Dermis blood vessel endothelial cell (primary cell): Measurements from ENCODE around the gene CEP170B. TPM values are rescaled to one million over a fixed set of nuclear protein-coding genes. Genes with fewer than 3 reads are reported as not detected.
A peak's percentile ranks its signal among the peaks of the same experiment; 100 is the strongest.

Source experiments
- DNase-seq: peaks from one replicate; pipeline ENCODE4 v3.0.0; 2010
- total RNA-seq: library from RNA; depleted of rRNA; stranded (reverse); fragments of >200 nt; gene quantifications from 2 replicates; pipeline ENCODE4 v1.2.3, GENCODE V29; 2014

The CEP170B gene
- total RNA-seq, 1 donor from 2014 or later, result 9.0 TPM

DNA sequence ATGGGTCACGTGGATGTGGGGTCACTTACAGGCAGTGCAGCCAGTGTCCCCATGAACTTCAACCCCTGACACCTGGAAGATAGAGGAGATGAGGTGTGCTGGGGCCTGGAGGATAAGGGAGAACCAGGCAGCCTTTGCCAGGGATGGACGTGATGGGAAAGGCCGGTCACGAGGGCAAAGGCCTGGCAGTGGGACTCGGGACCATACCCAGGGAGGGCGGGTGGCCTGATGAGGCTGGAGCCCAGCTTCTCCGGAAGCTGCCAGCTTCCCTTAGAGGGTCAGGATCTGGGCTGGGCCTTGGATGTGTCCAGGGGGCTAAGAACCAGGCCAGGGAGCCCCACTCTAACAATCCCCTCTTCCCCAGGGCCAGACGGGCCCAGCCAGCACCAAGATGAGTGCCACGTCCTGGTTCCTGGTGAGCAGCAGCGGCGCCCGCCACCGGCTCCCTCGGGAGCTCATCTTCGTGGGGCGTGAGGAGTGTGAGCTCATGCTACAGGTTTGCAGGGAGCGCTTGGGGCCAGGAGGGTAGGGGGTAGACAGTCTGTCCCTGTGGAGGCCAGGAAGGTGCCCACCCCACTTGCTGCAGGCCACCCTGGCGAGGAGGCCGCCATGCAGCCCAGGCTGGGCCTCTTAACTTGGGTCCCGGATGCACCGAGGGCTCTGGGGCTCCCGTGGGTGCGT is 3.1 kb downstream of the CEP170B start:
- no peak for DNase-seq

DNA sequence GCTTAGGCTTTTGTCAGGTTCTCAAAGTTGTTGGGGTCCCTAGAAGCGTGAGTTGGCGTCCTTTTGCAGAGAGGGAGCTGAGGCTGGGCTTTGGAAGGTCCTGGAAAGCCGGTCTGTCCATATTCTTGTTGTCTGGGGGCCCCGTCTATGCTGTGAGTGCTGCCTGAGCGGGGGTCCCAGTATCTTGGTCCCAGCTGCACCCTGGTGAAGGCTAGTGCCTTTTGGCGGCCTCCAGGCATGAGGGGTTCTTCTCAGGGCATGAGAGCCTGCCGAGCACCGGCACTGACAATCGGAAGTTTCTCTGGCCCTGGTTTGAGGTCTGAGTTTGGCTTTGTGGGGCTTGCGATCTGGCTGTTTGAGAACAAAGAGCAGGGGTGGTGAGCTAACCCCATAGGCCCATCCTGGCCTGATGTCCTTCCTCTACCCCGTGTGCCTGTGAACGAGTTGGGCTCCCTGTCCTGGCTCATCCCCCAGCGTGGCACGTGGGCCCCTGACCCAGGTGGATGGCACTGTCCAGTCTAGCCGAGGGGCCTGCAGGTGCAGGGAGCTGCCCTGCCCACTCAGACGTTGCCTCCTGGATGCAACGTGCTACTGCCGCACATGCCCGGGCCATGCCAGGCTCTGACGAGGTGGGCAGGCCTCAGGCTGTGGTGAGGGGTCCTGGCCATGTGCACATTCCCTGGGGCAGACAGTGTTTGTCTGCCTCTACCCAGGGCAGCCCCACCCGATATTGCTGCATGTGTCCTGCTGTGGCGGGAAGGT is 3.9 kb downstream of the CEP170B start:
- no peak for DNase-seq

DNA sequence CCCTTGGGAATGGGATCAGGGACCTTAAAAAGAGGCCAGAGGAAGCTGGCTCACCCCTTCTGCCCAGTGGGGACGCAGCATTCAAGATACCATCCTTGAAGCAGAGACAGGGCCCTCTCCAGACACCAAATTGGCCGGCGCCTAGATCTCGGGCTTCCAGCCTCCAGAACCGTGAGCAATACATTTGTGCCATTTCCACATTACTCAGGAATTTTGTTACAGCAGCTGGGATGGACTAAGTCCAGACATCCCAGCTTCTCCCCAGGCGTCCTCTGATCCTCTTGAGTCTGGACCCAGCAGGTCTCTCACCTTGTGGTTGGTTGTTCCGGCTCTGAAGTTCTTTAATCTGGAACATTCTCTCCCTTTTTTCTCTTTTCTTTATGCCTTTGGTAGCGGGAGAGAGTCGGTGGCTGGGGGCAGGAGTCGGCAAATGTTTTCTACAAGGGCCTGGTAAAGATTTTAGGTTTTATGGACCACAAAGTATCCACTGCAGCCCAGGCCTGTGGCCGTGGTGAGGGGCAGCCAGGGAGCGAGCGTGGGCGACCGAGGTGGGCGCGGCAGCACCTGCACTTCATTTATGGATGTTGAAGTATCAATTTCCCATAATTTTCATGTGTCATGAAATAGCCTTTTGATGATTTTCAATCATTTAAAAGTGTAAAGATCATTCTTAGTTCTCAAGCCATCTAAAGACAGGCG is 4.8 kb downstream of the CEP170B start:
- no peak for DNase-seq

DNA sequence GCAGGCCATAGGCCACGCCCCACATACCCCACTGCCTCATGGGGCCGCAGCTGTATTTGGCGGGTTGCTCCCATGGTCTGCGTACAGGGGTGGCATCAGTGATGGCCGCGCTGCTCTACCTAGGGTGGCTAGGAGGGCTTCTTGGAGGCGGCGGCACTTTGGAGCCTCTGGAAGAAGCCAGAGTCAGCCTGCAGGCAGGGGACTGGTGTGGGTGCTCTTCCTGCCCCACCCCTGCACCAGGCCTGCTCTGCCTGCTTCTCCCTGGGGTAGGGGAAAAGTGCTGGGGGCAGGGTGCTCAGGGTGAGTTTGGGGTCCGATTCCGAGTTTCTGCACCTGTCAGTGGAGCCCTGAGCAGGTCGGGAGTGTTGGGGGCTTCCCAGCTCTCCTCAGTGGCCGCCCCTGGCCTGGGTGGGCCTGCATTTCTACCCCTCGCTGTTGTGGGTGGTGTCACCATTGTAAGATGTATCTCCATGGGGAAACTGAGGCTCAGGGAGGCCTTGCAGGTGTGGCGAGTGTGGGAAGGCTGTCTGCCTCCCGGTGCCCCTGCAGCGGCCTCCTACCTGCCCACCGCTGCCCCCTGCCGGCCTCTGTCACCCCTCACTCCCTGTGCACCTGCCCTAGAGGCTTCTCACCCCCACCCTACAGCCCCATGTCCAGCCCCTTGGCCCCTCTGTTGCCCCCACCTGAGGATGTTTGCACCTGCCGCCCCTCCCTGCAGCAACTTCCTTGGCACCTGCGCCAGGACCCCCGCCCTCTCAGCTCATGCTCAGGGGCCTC is 5.5 kb downstream of the CEP170B start:
- DNase-seq, result peak; percentile 53

DNA sequence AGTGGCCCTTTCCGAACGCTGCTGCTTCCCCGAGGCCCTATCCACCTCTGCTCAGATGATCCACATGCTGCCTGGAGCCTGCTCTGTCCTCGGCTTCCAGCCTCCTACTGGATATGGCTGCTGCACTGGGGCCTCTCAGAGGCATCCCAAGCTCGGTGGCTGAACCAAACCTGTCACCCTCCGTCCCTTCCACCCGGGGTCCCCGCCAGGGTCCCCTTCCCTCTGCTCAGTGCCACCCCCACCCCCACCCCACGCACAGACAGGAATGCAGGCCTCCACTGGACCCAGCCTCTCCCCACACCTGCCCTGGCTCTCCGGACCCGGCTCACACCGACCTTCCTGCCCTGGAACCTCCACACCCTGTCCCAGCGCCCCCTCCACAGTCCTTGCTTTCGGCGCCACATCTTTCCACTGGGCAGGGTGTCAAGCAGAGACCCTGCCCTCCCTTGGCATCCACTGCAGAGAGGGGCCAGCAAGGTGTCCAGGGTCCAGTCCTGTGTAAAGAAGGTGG is 6.1 kb downstream of the CEP170B start:
- no peak for DNase-seq

DNA sequence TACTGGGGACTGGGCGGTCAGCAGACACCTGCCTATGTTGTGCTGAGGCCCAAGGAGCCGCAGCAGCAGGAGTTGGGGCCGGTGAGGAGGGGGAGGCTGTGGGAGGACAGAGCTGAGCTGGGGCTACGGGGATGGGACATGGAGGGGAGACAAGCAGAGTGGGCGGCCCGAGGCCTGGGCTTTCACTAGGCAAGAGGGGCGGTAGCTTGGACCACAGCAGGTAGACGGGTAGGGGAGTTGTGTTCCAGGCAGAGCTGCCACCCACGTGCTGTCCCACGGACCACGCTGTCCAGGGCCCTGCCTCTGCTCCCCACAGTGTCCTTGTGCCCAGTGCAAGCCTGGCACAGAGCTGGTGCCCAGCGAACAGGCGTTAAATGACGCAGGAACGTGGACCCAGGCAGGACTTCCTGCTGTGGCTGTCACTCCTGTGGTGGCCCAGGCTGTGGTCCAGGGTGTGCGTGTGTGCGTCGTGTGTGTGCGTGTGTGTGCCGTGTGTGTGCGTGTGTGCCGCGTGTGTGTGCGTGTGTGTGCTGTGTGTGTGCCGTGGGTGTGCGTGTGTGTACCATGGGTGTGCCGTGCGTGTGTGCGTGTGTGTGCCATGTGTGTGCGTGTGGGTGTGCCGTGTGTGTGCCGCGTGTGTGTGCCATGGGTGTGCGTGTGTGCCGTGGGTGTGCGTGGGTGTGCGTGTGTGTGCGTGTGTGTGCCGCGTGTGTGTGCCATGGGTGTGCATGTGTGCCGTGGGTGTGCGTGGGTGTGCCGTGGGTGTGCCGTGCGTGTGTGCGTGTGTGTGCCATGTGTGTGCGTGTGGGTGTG is 6.8 kb downstream of the CEP170B start:
- DNase-seq, result no peak

DNA sequence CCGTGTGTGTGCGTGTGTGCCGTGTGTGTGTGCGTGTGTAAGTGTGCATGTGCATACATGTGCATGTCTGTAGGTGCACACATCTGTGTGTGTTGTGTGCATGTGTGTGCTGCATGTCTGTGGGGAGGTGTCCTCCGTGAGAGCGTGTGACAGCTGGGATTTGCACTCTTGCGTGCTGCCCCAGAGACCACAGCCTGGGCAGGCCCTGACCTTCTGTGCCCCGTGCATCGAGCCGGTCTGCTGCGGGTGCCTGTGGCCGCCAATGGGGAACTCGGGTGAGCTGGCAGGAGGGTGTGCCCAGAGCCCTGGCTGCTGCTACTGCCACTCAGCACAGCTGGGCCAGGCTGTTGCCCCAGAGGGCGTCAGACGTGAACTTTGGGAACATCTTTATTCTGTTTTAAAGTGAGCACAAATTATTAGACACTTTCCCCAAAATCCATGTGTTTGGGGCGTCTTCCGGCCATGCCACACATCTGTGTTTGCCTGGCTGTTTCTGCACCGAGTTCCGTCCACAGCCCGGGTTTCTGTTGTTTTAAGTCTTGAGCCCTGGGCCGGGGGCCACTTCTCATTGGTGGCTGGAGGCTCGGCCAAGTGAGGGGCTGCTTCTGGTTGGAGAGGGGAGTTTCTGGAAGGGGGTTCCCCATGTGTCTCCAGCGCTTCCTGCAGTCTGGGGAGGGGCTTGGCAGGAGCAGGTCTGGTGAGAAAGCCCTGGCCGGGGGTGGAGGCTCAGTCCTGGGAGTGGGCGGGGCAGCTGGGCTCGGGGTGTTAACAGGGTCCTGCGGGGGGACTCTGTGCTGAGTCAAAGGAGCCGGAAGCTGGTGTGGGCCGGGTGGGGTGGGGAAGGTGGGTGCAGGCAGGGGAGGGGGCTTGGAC is 7.6 kb downstream of the CEP170B start:
- no peak for DNase-seq

DNA sequence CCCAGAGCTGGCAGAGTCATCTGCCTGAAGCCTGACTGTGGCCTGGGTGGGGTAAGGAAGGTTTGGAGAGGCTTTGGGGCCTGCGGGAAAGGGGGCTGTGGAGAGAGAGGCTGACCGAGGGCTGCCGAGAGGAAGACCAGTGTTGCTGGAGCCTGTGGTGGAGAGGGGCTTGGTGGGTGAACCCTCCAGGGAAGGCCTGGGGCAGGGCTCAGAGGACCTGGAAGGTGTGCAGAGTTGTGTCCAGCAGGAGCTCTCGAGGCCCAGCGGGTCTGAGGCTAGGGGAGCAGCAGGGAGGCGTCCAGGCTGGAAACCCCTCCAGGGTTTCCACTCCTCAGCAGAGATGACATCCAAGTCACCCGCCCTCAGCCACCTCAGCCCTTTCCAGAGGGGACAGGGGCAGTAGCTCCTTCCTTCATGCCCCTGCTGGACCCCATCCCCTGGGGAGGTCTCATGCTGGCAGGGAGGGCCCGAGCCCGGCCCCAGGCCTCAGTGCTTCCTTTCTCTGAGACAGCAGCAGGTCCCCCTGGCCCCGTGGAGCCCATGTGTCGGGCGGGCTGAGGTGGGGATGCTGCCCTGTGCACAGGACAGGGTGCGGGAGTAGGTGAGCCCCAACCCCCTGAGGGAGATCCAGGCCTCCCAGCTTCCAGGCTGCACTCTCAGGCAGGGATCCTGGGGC is 8.4 kb downstream of the CEP170B start:
- DNase-seq, result no peak

DNA sequence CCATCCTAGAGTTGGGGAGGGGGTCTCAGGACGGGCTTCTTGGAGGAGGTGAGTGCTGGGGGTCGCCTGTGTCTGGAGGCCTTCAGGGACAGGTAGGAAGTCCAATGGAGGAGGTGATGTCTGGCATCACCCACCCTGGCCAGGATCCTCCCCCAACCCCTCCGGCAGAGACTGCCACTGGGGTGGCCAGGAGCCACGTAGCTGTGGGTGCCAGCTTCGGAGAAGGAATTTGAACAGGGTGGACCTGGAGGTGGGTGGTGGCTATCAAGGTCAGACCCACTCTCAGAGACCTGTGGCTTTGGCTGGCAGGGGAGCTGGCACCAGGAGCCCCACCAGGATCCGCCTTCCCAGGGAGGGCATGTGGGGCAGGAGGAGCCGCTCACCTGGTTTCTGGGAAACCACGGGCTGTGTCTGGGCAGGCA is 9.1 kb downstream of the CEP170B start:
- no peak for DNase-seq

DNA sequence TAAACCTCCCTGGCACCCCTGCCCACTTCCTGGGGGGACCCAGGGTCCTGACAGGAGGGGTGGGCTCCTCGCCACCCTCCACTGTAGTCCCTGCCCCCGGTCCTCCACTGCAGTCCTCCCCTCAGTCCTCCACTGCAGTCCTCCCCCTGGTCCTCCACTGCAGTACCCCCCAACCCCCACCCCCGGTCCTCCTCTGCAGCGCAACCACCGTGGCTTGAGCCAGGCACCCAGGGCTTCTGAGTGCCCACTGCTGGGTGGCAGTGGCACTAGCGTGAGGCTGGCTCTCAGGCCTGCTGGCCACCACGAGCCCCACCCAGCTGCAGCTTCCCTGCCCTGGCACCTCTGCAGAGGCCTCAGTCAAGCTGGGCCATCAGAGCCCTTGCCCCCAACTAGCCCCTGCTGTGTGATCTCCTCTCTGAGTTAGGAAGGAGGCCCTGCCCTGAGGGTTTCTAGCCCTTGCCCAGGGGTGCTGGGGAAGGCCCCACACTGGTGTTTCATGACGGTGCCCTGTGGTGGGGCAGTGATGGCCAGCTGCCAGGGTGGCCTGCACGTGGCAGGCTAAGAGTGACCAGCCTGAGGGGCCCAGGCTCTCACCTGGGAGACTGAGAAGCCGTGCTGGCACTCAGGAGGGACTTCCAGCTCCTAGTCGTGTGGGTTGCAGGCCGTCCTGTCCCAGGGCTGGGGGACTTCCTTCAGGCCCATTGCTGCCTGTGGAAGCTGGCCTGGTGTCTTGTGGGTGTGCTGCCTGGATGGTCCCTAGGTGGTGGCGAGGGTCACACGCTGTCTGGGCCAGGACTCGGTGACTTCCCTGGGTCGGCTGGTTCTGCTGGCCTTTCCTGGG is 9.7 kb downstream of the CEP170B start:
- no peak for DNase-seq

DNA sequence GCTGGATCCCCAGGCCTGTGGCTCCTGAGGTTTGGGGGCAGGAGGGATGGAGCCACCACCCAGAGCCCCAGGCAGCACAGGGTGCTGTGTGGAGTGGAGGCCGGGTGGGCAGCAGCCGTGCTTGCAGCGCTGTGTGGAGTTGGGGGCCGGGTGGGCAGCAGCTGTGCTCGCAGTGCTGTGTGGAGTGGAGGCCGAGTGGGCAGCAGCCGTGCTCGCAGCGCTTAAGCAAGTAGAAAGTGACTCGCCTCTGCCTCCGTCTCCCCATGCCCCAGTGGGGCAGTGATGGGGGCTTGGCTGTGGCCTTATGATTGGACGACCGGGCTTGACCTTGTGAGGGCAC is 10.3 kb downstream of the CEP170B start:
- DNase-seq, result no peak

DNA sequence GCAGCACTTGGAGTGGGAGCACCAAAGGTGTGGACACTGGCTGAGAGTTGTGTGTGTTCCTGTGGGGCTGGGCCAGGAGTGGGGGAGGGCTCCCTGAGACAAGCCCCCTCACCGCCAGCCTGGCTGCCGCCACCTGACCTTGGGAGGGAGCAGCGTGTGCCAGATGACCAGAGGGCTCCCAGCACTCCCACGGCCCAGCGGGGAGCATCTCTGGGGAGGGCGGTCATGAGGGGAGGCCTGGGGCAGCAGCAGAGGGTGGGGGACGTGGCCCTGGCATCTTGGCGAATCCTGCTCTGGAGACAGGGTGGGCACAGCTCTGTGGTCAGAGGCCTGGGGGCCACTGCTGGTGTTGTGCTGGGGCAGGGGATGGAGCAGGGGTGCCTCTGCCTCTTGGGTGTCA is 10.7 kb downstream of the CEP170B start:
- DNase-seq, result no peak

DNA sequence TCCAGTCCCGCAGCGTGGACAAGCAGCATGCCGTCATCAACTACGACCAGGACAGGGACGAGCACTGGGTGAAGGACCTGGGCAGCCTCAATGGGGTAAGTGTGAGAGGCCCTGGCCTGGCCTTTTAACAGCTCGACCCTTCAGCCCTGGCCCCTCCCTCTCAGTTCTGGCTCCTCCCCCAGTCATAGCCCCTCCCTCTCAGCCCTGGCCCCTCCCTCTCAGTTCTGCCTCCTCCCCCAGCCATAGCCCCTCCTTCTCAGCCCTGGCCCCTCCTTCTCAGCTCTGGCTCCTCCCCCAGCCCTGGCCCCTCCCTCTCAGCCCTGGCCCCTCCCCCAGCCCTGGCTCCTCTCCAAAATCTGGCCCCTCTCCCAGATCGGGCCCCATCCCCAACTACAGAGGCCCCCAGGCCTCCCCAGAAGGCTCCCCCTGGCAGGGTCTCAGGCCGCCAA is 11.2 kb downstream of the CEP170B start:
- peak; percentile 70 for DNase-seq

DNA sequence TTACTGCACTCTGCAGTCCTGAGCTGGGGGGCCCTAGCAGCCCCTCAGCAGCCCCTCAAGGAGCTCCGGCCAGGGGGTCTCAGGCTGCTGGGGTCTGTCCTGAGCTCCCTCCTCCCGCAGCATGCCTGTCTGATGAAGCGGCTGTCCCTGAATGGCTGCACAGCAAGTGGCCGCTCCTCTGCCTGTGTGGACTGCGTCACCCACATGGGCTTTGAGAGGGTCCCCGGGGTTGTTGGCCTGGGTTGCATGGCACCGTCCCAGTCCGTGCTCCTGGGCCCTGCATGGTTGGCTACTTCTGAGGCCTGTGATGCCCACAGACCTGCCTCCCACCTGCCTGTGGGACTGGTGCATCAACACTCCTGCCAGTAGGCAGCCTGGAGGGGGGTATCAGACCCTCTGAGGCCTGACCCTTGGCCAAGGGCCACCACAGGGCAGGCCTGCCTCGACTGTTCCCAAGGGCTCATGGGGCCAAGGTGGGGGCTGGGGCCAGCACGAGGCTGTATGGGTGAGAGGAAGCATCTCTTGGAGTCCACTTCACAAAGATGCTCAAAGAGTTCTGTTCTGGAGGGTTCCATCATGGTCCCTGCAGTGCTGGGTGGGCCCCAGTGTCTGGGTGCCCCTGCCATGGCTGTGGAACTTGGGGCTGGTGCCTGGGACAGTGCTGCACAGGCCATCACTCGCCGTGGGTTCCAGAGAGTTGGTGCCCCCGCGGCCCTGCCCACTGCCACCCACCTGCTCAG is 12.2 kb downstream of the CEP170B start:
- no peak for DNase-seq

DNA sequence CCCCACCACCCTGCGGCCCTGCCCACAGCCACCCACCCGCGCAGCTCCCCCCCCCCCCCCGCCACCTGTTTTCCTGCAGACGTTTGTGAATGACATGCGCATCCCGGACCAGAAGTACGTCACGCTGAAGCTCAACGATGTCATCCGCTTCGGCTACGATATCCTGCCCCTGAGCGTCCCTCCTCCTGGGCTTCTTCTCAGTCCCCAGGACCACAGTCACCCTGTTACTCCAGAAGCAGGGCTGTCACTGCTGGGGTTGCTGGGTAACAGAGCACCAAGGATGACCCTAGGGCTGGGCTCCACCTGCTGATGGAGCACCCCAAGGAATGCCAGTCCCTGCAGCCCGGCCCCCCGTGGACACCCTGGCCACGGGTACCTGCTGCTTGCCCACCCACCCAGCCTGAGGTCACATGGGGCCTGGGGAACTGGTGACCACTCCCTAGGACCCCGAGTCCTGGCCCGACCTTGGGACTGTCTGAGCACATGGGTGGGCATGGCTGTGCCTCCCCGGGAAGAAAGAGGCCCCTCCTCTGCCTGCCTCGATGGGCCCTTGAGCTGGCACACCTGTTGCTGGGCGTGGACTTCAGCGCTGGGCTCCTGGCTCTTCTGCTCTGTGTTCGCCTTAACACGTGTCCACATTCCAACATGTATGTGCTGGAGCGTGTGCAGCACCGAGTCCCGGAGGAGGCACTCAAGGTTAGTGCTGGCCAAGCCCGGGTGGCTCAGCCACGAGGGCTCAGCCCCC is 12.9 kb downstream of the CEP170B start:
- no peak for DNase-seq

DNA sequence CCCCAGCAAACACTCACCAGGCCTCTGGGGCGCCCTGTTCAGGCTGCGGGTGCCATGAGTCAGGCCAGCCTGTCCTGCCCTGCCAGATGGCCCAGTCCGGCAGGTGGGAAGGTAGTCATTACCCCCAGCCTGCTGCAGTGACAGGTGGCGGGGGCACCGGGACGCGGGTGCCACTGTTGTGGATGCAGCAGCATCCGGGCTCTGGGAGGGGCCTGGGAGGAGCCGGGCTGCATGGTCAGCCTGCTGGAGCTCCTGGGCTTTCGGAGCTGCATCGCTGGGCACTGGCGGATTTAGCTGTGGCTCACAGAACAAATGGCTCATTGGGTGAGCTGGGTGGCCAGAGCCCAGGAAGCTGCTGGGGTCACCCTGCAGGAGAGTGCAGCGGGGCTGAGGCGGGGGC is 13.5 kb downstream of the CEP170B start:
- DNase-seq, result no peak

DNA sequence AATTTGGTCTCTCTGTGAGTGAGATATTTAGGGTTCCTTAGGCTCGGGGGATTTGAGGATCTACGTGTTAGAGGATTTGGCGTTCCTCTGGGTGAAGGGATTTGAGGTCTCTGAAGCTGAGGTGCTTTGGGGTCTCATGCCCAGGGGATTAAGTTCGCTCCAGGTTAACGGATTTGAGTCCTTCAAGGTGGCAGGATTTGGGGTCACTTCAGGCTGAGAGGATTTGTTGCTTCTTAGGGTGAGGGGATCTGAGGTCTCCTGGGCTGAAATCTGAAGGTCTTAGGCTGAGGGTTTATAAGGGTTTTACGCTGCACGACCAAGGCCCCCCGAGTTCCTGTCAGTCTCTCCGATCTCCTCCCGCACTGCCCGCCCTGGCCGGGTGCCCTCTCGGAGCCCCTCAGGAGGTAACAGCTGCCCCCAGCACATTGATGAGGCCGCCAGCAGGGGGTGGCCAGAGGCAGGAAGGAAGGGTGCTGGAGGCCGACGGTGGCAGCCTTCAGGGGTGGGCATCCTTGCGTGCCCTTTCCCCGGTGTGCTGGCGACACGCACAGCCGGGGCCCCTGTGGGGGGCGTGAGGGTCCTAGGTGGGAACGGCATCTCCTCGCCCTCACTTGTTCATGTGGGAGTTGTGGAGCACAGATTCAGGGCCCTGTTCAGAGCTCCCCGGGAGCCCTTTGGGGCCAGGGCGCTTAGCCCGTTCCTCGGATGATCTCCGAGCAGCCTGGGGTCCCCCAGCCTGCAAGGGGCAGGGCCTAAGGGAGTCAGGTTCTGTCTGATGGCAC is 14.3 kb downstream of the CEP170B start:
- no peak for DNase-seq
